RKO (cell line): ENCODE results near the gene PPIP5K1.
A peak's percentile ranks its signal among the peaks of the same experiment; 100 is the strongest.

Experiments used
- DNase-seq: peaks from one replicate; pipeline ENCODE4 v3.0.0-alpha.2; 2016; ENCODE audit warnings: low spot score

PPIP5K1 gene

DNA sequence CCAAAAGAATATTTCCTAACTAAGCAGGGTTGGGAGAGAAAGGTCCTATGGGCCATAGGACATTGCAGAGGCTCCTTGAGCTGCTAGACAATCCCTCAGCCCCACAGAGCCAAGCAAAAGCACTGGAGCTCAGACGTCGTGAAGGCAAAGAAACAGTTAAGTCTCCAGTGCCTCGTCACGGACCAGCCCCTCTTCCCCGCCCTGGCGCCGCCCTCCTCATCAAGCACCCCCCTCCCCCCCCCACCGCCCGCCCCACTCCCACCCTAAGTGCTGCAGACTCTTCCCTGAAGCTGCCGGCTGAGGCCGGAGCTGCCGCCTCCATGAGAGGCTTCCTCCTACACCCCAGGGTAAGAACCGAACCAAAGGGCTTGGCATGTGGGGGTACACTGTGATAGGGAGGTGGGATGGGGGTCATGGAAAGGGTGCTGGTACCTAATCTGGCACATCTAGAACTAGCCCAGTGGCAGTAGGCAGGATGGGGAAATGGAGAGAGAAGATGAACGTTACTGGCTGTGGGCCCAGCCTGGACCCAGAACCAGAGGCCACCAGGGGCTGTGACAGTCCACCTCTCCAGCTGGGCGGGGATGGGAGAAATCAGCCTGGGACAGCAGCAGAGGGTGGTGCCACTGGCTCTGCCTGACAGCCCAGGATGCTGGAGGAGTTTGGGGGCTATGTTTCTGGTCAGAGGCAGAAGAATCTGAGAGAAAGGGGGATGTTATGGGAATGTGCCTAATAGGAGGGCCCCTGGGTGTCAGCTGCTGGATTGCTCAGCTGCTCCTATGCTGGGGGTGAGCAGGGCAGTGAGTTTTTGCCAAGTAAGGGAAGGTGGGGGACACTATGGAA is 72.4 kb downstream of the PPIP5K1 start, which contains the start of gene MAP1A:
Gene MAP1A (plus strand): TSS at position 255 of the 843 bp plus-strand sequence. CDS start 3,866 bp downstream, outside the sequence.
- no peak for DNase-seq

DNA sequence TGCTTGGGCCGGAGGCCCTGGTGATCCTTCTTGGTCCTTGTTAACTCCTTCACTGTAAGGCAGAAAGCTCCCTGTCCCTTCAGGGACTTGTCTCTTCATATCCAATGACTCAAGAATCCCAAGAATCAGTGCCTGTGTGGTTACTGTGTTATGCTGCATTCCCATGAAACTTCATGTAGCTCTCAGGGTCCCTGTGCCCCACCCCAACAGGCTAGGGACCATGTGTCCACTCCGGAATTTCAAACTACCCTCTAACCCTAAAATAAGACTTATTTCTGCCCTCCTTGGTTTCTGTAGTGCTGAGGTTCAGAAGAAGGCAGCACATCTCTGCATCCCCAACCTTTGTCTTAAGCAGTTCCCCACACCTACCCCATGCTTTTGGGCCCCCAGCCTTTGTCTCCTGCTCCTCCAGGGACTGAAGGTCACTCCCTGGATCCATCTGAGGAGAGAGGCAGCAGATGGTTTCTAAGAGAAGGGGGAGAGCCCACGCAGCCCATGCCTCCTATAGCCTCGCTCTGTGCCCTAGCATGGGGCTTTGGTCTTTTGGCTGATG is 73.1 kb downstream of the PPIP5K1 start:
- no peak for DNase-seq

DNA sequence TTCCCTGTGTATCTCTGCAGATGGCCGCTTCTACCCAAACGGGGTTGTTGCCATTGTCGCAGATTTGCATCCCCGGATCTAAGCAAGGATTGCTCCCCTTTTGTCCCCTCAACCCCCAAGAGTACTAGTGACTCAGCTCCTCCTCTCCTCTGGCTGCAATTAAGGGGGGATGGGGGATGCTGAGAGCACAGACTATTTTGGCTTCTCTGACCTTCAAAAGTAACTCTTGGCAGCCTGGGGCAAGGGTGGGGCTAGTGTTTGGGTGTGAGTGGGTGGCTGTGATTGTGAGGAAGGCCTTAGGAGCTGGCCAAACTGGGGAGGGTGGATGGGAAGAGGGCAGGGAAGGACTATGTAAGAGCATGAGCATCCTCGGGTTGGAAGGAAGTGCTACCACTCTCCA is 73.8 kb downstream of the PPIP5K1 start:
- no peak for DNase-seq

DNA sequence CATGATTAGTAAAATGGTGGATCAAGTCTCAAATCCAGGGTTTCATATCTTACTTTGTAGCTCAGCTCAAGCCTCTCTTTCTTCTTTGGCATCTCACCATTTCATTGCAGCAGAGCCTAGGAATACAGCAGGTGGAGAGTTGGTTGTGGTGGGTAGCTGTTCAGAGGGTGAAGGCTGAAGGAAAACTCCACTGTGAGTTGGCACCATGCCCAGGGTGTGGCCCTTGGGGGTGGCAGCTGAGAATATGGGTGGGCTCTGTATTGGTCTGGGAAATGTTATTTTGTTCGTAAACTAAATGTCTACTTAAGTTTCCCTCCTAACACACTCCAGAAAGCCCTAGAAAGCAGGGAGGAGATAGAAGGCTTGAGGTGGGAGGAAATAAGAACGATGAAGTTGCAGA is 74.3 kb downstream of the PPIP5K1 start:
- DNase-seq = no peak

DNA sequence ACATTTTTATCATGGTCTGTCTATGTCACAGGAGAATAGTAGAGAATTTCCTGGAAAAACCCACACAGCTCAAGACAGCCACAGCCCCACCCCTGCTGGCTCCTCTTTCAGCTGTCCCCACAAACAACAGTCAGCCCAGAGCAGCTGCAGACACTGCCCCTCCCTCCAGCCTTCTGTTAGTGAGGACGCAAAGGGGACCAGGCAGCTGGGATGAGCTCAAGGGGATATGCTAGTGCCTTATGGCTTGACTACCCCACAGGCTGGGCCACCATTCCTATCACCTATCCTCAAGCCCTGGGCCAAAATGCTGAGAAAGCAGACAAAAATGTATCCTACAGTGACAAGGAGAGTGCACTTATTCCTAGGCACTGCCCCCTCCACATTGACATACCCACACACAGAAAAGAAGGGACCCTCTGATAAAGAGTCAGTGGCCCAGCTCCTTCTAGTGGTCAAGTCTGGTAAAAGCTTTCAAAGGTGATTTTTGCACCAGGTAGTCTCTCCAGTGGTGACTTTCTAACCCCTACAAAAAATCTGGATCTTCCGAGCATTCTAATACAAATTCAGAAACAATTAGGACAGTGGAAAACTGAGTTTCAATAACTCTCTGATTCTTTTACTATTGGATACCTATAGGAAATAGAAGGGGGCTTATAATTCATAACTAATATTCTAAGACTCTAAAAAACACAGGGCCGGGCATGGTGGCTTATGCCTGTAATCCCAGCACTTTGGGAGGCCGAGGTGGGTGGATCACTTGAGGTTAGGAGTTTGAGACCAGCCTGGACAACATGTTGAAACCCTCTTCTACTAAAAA is 75.6 kb downstream of the PPIP5K1 start:
- no peak for DNase-seq

- DNase-seq = peak; percentile 12
Observed at GRCh38 chr15:43513550-43513949, 76.5 kb downstream of the PPIP5K1 start.

DNA sequence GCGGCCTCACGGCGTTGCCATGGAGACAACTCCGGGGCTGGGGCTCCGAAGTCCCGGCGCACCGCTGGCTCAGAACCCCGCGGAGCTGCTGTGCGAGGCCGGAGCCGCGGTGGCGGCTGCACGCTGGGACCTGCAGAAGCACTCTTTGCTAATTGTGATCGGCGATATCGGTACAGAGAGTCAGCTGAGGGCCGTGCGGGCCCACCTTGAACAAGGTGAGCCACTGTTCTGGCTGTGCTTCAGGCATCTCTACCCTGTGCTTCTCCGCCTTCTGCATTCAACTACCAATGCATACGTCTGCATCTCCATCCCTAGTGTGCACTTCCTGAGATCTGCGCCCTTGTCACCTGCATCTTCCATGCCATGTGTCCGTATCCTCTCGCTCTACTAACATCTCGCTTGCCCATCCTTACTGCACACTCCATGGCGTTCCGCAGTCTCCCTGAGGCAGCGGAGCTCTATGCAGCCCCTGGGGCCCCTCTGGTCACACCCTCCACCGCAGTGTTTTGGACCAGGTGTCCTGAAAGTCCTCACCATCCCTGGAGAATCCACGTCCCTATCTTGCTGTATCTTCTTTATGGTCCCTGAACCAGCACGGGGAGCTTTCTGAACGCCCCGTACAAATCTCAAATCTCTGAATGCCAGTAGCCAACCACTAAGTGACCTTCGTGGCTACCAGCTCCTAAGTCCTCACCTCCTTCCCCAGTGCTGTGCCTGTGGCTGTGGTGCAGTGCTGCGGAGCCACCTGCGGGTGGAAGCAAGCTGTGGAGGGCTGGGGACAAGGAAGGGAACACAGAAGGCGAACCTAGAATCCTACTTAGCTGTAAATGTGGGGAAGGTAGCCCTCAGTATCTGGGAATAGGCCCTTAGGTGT is 78.8 kb downstream of the PPIP5K1 start:
- DNase-seq = peak; percentile 59

DNA sequence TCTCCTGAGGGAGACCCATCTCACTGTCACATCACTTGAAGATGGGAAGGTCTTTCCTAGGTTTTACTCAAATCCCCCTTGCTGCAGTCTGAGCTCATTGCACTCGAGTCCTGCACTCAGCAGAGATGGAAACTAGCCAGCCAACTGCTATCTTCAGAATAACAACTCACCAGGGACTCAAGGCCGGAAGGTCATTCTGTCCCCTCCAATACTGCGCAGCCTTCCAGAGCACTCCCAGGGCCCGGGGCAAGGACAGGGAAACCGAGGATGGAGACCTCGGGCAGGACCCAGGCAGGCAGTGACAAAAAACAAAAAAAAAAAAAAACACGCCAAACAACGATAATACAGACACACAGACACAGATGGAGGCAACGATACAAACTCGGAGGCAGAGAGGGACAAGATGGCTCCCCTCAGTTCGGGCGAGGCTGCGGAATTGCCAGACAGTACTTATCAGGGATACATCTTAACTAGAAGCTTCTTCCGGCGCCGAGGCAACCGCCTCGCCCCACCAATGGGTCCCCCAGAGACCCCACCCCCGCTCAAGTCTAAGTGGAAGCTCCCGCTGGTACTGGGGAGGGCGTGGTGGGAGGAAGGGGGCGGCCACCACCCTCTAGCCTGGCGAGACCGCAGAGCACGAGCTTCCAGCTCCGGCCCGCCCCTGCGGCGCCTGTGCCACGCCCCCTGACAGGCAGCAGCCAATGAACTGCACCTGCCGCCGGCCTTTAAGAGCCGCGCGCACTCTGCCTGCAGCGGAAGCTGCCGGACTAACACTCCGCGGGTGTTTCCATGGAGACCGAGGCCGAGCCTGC is 79.6 kb downstream of the PPIP5K1 start:
- DNase-seq = peak; percentile 100

- no peak for DNase-seq
Observed at GRCh38 chr15:43509660-43510199, 80.3 kb downstream of the PPIP5K1 start.

DNA sequence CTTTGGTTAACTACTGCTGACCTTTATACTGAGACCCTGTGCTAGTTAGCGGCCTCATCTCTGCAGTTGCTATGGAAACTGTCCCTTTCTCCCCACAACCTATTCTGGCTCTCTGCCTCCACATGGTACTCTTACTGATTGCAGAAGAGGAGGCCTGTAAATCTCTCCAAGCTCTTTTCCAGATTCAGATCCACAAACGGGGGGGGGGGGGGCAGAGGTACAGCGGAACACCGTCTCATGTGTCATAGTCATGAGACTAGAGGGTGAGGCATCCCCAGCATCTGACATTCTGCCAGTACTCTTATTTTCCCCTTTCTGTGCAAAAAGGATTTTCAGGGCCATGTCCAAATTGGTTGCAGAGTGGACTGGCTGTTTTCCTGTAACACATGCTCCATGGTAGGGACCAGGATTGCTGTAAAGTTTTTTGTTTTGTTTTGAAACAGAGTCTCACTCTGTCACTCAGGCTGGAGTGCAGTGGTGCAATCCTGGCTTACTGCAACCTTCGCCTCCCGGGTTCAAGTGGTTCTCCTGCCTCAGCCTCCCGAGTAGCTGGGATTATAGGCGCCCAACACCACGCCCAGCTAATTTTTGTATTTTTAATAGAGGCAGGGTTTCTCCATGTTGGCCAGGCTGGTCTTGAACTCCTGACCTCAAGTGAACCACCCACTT is 80.9 kb downstream of the PPIP5K1 start:
- peak; percentile 83 for DNase-seq

DNA sequence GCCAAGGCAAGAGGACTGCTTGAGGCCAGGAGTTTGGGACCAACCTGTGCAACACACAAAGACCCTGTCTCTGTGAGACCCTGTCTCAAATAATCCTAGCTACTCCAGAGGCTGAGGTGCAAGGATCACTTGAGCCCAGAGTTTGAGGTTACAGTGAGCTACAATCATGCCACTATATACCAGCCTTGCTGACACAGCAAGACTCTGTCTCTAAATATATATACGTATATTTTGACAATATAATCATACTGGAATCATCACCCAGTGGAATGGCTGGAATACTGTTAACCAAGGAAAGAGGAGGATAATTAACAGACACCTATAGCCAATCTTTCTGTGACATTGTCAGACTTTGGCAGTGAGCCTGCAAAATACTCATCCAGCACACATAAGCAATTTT is 81.6 kb downstream of the PPIP5K1 start:
- peak; percentile 15 for DNase-seq

GRCh38 chr15:43505738-43506137 is 84.3 kb downstream of the PPIP5K1 start:
- DNase-seq = no peak

GRCh38 chr15:43499635-43500034 is 90.4 kb downstream of the PPIP5K1 start:
- no peak for DNase-seq

DNA sequence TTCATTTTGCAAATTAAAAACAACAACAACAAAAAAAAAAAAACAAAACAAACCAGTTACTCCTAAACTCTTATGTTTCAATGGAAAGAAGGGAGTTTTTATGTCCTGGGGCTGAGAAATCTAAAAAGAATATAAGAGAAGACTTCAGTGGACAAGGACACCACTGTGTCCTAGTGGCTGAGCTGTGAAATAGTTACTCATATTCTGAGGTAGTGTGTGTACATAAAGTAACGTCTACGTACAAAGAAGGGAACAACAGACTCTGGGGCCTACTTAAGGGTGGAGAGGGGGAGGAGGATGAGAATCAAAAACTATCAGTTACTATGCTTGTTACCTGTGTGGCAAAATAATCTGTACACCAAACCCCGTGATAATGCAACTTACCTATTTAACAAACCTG is 91.0 kb downstream of the PPIP5K1 start:
- no peak for DNase-seq

- no peak for DNase-seq
Observed at GRCh38 chr15:43493703-43494472, 96.1 kb downstream of the PPIP5K1 start.

GRCh38 chr15:43492673-43493601 is 97.1 kb downstream of the PPIP5K1 start, which contains the start of gene TP53BP1:
Gene TP53BP1, minus strand, starts transcription at chr15:43493156. Its CDS starts 113 bp downstream, at chr15:43493043.
- DNase-seq = peak; percentile 94

GRCh38 chr15:43492266-43492665 is 97.7 kb downstream of the PPIP5K1 start:
- peak; percentile 18 for DNase-seq

DNA sequence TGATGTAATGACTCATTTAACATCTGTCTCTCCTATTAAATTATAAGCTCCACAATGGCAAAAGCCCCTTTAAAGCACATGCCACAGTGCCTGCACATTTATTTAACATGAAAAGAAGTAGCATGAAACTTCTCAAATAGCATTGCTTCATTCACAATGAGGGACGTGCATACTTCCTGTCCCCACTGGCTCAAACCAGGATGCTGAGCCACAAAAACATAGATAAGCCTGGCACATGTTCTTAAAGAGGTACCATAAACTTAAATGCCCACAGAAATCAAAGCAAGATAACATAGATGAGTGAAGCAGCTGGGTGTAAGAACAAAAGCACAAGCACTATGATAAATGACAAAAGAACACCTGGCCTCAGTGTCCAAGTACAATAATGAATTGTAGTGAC is 100.8 kb downstream of the PPIP5K1 start:
- no peak for DNase-seq
